DMS53 treated with DMSO at 0.1 percent for 48 hours (cell line): ENCODE data around the gene PLA2G12A.

ENCODE experiments used
- DNase-seq: peaks from one replicate; lab custom pipeline; 2025; ENCODE audit not compliant: unreplicated experiment; lab: John Stamatoyannopoulos, UW

Gene PLA2G12A

DNA sequence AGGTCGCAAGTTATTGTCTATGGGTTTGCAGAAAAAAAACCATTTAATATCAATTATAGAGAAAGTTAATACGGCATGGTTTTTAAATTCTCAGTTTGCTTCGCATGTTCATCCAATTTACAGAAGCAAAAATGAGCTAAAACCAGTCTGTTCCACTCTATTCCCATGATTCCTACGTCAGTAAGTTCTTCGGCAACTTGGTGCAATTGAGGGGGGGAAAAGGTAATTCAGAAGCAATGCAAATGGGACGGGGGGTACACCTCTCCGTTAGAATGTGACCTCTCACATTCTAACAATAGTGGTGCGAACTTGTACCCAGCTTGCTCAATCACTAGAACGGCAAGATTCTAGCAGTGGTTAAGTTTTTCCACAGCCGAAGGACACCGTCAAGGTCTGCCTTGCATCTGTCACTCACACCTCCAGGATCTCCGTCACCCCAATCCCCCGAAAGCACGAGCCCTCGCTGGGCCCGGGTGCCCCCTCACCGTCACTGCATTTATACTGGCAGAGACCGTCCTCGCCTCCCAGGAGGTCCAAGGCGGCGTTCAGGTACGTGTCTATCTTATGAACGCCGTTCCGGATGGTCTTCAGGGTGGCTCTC, 653 bp downstream of the PLA2G12A start:
- no peak for DNase-seq

DNA sequence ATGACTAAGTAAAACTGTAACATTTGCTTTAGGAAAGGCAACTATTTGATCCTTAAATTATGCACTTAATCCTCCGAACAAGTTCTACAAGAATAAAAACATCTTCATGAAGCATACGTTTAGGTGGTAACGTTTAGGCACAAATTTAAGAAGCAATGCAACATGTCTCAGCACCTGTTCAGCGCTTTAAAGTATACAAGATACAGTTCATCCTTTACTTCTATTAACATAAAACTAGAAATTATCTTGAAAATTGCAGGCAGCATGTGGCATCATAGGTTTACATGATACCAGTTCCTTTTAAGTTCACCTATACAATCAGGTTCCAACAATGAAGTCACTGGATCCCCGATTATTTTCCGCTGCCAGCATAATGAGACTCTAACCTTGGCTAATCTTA, 1.5 kb downstream of the PLA2G12A start:
- DNase-seq = no peak

DNA sequence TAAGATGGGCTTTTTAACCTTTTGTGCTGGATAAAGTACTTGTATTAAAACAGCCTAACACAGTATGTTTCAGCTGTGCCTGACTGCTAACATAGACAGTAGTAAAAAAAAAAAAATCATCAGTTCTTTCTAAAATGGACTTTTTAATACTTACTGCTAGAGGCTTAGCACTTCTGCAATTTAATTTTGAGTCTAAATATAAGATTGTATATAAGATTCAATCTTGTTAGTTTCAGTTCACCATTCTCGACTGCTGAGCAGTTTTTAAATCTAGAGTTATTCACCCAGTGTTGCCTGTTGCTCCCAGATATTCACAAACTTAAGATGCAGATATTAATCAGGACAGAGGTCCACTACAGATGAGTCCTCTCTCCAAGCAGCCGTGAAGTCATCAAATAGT, 6.8 kb downstream of the PLA2G12A start:
- DNase-seq = no peak

DNA sequence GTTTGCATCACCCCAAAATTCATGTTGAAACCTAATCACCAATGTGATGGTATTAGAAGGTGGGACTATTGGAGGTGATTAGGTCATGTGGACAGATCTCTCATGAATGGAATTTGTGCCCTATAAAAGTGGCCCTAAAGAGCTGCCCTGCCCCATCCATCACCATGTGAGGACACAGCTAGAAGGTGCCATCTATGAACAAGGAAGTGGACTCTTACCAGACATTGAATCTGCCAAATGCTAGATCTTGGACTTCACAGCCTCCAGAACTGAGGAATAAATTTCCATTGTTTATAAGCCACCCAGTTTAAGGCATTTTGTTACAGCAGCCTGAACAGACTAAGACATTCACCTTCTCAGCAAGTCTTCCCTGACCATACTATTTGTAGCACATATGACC, 7.5 kb downstream of the PLA2G12A start:
- DNase-seq = no peak

DNA sequence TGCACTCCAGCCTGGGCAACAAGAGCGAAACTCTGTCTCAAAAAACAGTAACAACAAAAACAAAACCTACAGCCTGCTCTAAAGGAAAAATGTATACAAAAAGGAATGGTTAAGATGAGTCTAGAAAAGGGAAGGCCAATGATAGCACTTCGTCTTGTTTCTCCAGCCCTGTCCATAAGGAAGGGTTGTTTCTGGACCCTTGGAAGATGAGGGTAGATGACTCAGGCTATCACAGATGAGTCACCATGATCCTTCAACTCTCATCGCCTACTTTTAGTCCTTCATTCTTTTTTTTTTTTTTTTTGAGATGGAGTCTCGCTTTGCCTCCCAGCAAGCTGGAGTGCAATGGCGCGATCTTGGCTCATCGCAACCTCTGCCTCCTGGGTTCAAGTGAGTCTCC, 8.8 kb downstream of the PLA2G12A start:
- no peak for DNase-seq

DNA sequence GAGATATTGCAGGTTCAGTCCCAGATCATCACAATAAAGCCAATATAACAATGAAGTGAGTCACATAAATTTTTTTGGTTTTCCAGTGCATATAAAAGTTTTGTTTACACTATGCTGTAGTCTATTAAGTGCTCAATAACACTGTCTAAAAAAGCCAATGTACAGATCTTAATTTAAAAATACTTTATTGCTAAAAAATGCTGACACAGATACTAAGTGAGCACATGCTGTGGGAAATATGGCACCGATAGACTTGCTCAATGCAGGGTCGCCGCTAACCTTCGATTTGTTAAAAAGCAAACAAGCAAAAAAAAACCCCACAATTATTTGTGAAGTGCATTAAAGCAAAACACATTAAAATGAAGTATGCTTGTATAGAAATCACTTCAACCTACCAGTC, 10.3 kb downstream of the PLA2G12A start:
- DNase-seq = no peak

DNA sequence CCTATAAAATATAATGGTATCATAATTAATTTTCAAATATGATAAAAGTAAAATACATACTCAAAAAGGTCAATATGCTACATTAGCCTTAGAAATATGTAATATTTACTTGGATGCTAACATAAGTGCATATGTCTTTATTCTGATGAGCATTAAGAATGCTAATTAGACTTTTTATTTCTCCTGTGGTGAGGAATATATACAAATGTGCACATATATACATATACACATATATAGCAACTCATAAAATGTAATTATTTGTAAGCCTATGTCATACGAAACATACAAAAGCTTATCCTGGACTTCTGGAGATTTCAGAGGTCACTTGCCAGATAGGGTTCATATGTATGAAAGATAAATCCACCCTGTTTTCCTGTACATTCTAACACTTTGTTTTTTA, 11.1 kb downstream of the PLA2G12A start:
- no peak for DNase-seq

DNA sequence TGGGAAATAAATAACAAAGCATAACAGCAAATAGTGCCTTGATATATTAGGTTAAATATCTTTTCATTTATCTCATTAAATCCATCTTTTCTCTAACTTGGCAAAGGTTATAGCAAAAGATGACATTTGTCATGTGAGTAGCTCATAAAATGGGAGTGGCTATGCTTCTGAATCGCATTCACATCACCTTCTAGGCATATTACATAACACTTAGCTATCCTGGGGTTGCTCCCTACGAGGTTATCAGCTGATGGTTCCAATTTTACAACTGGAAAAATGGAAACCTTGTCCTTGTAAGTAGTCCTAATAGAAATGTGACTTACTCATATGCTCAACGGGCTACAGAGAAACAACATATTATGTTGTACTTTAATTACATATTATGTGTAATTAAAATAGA, 16.4 kb downstream of the PLA2G12A start:
- DNase-seq = no peak

DNA sequence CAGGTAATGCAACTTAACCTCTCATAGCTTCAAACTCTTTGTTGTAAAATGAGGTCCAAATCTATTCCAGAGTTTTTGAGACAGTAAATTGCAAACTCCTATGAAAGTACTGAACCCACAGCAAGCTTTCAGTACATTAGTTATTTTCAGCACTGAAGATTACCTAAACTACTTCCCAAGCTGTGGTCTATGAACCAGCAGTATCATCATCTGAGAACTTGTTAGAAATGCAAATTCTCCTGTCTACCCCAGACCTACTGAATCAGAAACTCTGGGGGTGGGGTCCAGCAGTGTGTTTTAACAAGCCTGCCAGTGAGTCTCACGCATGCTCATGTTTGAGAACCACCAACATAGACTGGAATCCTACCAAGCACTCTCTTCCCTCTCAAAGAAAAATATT, 20.9 kb downstream of the PLA2G12A start:
- no peak for DNase-seq

DNA sequence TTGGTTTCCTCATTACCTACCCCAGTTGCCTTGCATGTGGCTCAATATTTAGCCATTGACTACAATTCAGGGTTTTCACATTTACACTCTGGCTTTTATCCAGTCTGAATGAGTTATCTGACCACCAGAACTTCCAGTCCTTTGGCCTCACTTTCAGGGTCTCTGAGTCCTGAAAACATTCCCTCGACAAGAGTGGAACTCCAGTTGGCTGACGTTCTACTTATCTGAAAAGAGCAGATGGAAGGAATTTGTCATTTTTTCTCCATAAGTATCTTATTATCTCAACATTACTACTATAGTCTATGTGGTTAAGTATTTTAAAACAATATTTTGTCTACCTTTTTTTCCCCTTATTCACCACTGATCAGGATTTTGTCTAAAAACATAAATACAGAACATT, 21.4 kb downstream of the PLA2G12A start:
- no peak for DNase-seq

DNA sequence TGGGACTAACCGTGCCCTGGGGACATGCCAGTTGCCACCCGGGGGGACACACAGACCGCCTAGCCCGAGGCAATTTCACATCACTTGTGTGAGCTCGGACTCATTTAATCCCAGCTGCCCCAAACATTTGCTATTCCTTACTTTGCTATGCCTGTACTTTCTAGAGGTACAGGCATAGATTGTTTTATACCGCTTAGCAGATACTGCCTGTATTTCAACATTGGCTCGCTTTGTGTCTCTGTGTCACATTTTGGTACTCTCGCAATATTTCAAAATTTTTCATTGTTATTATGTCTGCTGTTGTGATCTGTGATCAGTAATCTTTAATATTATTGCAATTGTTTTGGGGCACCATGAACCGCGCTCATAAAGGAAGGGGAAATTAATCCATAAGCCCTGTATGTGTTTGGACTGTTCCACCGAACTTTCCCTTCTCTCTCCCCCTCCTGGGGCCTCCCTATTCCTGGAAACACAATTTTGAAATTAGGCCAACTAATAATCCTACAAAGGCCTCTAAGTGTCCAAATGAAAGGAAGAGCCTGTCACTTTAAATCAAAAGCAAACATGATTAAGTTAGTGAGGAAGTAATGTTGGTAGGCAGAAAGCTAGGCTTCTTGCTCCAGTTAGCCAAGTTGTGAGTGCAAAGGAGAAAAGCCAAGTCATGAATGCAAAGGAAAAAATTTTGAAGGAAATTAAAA, 26.1 kb downstream of the PLA2G12A start:
- DNase-seq = peak; percentile 31

DNA sequence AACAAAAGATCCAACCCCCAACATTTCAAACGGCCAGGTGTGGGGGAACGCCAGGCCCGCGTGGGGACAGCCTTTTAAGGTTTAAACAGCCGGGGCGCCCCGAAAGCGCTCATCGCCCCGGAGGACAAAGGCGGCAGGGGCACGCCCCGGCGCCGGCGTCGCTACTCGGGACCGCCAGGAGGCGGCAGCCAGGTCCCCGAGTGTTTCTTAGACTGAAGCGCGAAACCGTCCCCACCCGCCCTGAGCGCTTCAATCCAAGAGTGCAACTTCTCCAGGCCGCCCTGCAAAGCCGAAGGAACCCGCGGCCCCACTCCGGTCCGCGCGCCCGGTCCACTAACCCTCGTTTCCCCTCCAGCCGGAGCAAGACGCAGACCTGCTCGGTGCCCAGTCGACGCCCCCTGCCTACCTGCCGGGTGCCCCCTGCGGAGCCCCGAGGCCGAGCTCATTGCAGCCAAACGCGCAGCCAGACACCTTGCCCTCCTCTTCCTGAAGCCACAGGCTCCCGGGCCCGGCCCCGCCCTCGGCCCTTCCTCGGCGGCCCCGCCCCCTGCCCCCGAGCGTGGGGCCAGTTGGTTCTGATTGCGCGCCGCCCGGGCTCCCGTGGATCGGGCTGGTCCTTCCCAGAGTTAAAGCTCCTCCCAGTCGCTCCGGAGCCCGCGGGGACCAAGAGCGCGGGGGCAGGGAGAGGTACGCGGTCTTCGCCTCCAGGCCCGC, 26.8 kb downstream of the PLA2G12A start, which contains the start of gene CASP6:
CASP6 (minus strand) TSS at position 496 of the 714 bp plus-strand sequence; CDS start at position 446, 50 bp downstream.
- DNase-seq = peak; percentile 55

DNA sequence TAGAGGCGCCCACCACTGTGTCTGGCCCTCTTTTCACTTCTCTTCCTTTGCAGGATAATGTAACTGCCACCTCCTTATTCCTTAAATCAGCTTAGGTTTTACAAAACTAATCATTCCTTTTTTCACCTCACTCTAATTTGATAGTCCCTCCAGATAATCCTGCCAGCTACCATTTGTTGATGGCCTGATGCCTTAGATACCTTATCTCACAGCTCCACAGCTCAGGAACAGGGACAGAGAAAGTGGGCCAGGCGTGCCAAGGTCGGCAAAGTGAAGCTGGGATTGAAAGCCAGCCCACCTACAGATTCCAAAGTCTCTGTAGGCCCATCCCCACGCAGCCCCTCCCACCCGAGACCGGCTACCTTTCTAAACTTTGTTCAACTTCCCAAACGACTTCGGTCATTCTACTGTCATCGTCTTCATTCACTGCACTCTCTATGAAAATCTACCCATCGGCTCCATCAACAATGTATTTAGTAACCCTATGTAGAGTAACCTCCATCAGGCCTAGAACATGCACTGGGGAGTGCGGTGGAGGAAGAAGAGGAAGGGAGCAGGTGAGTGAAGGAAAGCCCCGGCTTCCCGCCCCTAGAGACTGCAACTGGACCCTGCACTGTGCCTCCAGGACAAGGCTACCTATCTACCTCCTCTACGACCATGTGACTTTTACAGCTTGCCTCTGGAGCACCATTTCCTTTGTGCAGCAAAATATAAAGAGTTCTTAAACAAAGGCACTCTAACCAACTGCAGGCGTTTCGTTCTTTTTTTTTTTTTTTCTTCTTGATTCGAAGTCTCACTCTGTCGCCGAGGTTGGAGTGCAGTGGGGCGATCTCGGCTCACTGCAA, 28.1 kb downstream of the PLA2G12A start:
- DNase-seq = no peak

DNA sequence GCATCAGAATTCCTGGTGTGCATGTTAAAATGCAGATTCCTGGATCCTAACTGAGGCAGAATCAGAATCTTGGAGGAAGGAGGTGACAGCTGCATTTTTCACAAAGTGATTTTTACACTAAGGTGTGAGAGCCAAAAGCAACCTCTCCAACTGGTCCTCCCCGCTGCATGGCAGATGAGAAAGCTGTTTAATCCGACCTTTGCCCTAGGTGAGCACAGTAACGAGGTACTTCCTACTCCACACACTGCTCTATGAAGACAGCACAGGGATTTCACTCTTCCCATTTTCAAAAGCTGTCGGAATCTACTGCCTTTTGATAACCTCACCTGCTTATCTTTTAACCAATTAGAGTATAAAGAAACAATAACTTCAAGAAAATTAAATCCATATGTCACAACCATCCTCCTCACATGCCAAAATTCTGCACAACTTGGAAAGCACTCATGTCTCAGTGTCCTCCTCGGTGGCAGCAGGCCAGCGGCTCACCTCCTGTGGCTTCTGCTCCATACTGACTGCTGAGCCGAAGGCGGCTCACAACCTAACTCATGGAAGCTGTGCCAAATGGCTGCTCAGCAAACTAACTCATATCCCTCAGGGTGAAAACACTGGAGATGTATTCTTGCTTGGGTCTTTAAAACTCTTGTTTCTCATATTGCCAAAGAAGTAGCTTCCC, 30.2 kb downstream of the PLA2G12A start:
- no peak for DNase-seq

DNA sequence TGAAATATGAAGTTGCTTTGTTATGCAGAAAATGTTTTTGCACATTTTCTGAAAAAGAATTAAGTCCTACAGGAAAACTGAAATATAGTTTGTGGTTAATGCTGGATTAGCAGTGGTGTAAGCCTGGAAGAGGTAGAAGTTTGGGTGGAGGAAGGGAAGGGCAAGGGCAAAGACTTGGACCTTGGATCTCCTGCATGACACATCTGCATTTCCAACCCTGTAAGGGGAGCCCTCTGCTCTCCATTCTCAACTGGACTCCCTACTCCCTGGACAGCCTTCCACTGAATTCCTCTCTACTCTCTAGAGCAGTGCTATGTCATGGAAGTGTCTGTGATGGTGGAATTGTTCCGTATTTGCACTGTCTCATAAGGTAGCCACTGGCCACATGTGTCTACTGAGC, 31.2 kb downstream of the PLA2G12A start:
- DNase-seq = no peak

DNA sequence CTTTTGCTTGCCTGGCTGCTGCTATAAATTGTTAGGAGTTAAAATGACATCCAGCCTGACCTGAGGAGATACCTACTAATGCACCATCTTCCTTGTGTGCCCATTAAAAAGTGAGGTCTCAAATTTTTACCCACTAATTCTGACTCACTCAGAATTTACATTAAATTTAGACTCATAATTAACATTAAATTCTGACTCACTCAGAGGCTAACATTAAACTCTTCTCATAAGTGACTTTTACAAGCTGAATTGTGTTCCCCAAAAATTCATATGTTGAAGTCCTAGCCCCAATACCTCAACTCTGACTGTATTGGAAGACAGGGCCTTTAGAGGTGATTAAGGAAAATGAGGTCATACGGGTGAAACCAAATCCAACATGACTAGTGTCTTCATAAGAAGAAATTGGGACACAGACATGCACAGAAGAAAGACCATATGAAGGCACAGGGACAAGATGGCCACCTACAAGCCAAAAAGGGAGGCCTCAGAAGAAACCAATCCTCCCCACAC, 38.4 kb downstream of the PLA2G12A start:
- DNase-seq = no peak

DNA sequence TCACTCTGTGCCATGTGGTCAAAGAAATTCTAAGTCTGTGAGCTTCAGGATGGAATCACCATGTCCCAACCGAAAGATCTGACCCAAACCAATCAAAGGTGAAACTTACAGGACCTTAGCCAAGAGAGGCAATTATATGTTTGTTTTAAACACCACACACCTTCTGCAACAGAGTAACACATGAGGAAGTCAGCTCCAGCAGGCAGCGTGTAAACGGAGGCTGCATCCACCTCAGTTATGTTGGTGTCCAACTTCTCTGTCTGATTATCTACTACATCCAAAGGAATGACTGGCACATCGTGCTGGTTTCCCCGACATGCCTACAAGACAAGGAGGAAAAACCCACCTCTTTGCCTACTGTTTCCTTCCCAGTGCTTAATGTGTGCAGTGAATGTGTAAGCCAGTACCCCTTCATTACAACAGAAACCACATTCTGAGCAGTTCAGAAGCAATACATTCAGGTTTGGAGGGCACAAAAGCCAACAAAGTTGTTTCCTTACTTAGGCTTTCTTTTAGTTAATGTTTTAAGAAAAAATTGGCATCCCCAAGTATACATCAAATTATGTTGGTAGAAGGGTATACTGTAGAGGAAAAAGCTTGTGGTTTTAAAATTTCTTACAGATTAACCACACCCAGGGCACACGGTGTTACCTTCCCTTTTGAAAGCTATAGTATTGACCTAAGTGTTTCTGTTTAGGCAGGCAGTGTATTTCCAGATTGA, 39.0 kb downstream of the PLA2G12A start:
- DNase-seq = no peak

DNA sequence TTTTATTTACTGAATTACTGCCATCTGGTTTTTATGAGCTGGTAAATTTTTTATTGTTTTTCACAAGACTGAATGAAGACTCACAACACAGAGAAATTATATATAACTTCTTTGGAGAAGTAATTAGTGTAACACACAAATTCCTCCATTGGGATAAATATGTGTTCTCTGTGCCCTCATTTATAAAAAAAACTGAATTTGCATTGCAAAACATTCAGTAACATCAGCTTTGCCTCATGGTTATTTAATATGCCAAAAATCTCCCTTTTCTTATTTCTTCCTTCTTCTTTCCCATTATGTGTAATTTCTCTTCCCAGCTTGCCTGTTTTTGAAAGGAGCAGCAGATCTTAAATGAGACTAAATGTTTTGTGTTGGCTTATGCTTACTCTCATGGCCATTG, 45.1 kb downstream of the PLA2G12A start:
- DNase-seq = no peak

DNA sequence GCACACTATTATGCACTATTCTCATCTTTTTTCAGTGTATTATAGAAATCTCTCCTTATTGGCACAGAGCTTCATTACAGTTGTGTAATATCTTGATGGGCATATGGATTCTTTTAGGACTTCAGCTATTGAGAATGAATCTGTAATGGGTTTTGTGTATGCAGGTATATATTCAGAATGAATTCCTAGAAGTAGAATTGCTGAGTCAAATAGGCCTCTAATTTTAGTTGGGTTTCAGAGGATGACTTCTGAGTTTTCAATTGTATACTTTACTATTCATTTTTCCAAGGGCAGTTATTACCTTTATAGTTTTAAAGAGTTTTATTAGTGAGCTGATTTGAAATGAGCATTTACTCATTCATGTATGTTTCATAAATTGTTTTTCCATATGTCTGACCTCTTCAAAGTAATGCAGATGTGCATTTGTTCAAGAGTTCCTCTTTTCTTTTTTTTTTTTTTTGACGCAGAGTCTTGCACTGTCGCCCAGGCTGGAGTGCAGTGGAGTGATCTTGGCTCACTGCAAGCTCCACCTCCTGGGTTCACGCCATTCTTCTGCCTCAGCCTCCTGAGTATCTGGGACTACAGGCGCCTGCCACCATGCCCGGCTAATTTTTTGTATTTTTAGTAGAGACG, 46.1 kb downstream of the PLA2G12A start:
- DNase-seq = no peak

DNA sequence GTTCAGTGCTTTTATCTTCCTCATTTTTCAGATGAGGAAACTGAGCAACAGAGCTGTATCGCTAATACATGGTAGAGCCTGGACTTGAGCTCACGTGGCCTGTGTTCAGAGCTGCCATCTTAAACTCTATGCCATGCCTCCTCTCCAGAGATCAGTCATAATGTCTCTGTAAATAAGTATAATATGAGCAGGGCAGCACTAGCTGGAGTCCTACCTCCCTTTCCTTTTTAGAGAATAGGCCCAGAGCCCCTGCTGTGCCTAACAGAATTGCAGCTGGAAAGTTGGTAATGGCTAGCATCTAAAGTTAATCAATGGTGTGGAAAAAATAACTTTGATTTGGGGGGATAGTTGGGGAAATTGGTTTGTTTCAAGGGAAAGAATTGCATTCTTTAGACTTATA, 47.0 kb downstream of the PLA2G12A start:
- DNase-seq = no peak
